ENCODE results near the gene HIGD2A.
A peak's percentile ranks its signal among the peaks of the same experiment; 100 is the strongest.

The HIGD2A gene

DNA sequence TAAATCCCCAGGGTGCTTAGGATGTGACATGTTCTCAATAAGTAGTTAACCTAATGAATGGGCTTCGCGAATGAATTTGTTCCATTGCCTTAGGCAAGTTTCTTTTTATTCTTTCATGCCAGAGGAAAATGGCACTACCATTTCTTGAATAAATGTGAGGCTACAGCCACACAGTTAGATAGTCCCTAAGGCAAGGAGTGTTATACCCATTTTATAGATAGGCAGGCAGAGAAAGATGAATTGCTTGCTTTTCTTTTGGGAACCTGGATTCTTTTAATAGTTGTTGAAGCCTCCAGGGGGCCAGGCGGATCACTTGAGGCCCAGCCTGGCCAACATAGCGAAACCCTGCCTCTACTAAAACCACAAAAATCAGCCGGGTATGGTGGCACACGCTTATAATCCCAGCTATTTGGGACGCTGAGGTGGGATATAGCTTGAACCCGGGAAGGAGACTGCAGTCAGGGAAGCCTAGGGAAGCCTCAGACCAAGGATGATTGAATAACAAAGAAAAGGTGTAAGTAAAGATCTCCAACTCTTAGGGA is 1.1 kb upstream of the HIGD2A start:
- Histone ChIP-seq H3K36me3 (ENCODE audit: insufficient read depth, low read length) (peaks cover 61% of the 10 kb centered on the region), H3K4me2 (ENCODE audit: low read length) (peak overlapping the region; percentile 96), H3K9ac (ENCODE audit: low read depth, low read length) (peak overlapping the region; percentile 96), H3K27me3 (ENCODE audit: control insufficient read depth, insufficient read depth, low read length) (no peaks in the 10 kb centered on the region), H3K4me1 (ENCODE audit: control insufficient read depth, insufficient read depth, low read length) (peaks cover 20% of the 10 kb centered on the region), H3K4me3 (ENCODE audit: low read length) (peak overlapping the region; percentile 93), H3K9me3 (replicated peaks; ENCODE audit: low read length) (no peaks in the 10 kb centered on the region)

DNA sequence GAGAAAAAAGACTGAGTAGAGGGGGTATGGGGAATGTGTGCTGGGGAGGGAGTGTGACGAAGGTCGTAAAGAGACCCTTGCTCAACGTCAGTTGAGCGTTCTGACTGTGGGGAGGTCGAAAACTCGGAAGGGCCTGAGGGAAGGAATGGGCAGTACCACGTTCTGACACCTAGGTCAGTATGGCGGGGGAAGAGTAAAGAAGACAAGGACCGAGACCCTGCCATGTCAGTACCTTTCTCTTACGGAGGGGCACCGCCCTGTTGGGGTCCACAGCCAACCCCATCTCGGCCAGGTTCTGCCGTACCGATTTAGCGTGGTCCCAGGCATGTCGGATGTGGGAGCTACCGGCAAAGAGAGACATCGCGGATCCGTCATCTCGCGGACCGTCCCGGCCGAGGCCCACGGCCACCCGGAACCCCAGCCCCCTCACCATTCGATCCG is 528 bp upstream of the HIGD2A start:
- H3K9ac ChIP-seq (ENCODE audit: low read depth, low read length): peak overlapping the region; percentile 96
- H3K36me3 ChIP-seq (ENCODE audit: insufficient read depth, low read length): peaks cover 62% of the 10 kb centered on the region
- no peaks in the 10 kb centered on the region for H3K9me3 ChIP-seq (replicated peaks; ENCODE audit: low read length)
- H3K4me3 ChIP-seq (ENCODE audit: low read length): peak overlapping the region; percentile 93
- peak overlapping the region; percentile 96 for H3K4me2 ChIP-seq (ENCODE audit: low read length)
- H3K4me1 ChIP-seq (ENCODE audit: control insufficient read depth, insufficient read depth, low read length): peaks cover 20% of the 10 kb centered on the region
- H3K27me3 ChIP-seq (ENCODE audit: control insufficient read depth, insufficient read depth, low read length): no peaks in the 10 kb centered on the region

DNA sequence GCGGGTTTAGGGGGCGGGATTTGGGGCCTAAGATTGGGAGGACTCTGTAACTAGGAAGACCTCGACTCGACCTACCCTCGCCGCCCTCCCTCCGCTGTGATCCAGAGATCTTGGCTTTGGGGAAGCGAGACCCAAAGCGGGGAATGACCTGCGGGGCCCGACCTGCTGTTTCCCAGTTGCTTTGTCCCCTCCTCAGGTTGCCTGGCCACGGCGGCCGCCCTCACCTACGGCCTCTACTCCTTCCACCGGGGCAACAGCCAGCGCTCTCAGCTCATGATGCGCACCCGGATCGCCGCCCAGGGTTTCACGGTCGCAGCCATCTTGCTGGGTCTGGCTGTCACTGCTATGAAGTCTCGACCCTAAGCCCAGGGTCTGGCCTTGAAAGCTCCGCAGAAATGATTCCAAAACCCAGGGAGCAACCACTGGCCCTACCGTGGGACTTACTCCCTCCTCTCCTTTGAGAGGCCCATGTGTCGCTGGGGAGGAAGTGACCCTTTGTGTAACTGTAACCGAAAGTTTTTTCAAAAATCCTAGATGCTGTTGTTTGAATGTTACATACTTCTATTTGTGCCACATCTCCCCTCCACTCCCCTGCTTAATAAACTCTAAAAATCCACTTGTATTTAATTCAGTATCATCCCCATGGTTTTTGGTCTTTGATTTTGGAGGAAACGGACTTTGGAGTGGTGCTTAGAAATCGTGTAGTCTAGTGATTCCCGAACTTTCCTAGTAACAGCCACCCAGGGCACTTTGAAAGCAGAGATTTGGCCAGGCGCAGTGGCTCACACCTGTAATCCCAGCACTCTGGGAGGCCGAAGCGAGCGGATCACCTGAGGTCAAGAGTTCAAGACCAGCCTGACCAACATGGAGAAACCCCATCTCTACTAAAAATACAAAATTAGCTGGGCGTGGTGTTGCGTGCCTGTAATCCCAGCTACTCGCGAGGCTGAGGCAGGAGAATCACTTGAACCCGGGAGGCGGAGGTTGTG is 878 bp downstream of the HIGD2A start:
- Histone ChIP-seq H3K36me3 (ENCODE audit: insufficient read depth, low read length) (peaks cover 58% of the 10 kb centered on the region), H3K9ac (ENCODE audit: low read depth, low read length) (peak overlapping the region; percentile 96), H3K9me3 (replicated peaks; ENCODE audit: low read length) (no peaks in the 10 kb centered on the region), H3K4me2 (ENCODE audit: low read length) (peak overlapping the region; percentile 96), H3K4me3 (ENCODE audit: low read length) (peak overlapping the region; percentile 93), H3K4me1 (ENCODE audit: control insufficient read depth, insufficient read depth, low read length) (peaks cover 20% of the 10 kb centered on the region), H3K27me3 (ENCODE audit: control insufficient read depth, insufficient read depth, low read length) (no peaks in the 10 kb centered on the region)

DNA sequence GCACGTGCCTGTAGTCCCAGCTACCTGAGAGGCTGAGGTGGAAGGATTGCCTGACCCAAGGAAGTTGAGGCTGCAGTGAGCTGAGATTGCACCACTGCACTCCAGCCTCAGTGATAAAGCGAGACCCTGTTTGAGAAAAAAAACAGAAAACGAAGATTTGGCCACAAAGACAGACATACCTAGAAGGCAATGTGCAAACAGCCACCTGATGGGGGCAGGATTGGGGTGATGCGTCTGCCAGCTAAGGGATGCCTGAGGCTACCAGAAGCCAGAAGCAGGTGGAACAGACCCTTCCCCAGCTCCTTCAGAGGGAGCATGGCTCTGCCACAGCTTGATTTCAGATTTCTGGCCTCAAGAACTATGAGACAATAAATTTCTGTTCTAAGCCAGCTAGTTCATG is 2.9 kb downstream of the HIGD2A start:
- H3K4me1 ChIP-seq (ENCODE audit: control insufficient read depth, insufficient read depth, low read length): peaks cover 16% of the 10 kb centered on the region
- H3K36me3 ChIP-seq (ENCODE audit: insufficient read depth, low read length): peaks cover 43% of the 10 kb centered on the region
- H3K9ac ChIP-seq (ENCODE audit: low read depth, low read length): no peak overlapping the region
- no peaks in the 10 kb centered on the region for H3K27me3 ChIP-seq (ENCODE audit: control insufficient read depth, insufficient read depth, low read length)
- H3K4me2 ChIP-seq (ENCODE audit: low read length): no peak overlapping the region
- no peak overlapping the region for H3K4me3 ChIP-seq (ENCODE audit: low read length)
- H3K9me3 ChIP-seq (replicated peaks; ENCODE audit: low read length): no peaks in the 10 kb centered on the region

DNA sequence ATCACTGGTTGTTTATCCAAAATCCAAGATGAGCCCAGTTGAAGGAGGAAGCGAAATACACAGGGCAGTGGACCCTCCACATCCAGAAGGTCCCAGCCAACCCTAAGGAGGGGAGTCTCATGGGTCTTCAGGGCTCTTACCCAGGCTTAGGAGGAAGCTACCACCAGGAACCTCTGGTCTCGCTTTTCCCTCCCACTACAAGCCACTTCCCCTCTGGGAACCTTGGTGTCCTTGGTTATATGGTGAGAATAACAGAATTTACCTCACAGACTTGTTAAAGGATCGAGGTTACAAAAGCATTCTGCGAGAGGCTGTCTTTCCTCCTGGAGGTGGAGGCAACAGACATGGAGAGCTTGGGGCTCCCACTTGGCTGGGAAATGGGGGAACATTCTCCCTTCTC is 3.4 kb downstream of the HIGD2A start:
- Histone ChIP-seq H3K36me3 (ENCODE audit: insufficient read depth, low read length) (peaks cover 44% of the 10 kb centered on the region), H3K4me3 (ENCODE audit: low read length) (no peak overlapping the region), H3K9ac (ENCODE audit: low read depth, low read length) (no peak overlapping the region), H3K9me3 (replicated peaks; ENCODE audit: low read length) (no peaks in the 10 kb centered on the region), H3K27me3 (ENCODE audit: control insufficient read depth, insufficient read depth, low read length) (no peaks in the 10 kb centered on the region), H3K4me1 (ENCODE audit: control insufficient read depth, insufficient read depth, low read length) (peaks cover 11% of the 10 kb centered on the region), H3K4me2 (ENCODE audit: low read length) (no peak overlapping the region)

DNA sequence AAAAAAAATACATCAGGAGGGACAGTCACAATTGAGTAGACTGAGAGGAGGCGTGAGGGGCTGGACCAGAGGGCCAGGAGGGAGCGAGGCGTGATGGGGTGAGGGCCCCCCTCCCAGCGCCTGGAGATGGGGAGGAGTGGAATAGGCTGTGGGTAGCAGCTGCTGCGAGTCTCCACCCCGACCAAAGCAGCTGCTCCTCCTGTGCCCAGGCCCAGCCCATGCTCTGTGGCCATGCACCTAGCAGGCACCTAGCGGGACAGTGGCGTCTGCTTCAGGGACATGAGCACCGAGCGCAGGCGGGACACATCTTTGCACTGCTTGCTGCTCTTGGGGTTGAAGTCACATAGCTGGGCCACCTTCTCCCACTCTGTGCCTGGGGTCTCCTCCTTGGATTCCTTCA is 4.0 kb downstream of the HIGD2A start:
- H3K4me2 ChIP-seq (ENCODE audit: low read length): no peak overlapping the region
- peaks cover 6% of the 10 kb centered on the region for H3K4me1 ChIP-seq (ENCODE audit: control insufficient read depth, insufficient read depth, low read length)
- no peak overlapping the region for H3K4me3 ChIP-seq (ENCODE audit: low read length)
- H3K27me3 ChIP-seq (ENCODE audit: control insufficient read depth, insufficient read depth, low read length): no peaks in the 10 kb centered on the region
- H3K9ac ChIP-seq (ENCODE audit: low read depth, low read length): no peak overlapping the region
- peaks cover 45% of the 10 kb centered on the region for H3K36me3 ChIP-seq (ENCODE audit: insufficient read depth, low read length)
- H3K9me3 ChIP-seq (replicated peaks; ENCODE audit: low read length): no peaks in the 10 kb centered on the region

DNA sequence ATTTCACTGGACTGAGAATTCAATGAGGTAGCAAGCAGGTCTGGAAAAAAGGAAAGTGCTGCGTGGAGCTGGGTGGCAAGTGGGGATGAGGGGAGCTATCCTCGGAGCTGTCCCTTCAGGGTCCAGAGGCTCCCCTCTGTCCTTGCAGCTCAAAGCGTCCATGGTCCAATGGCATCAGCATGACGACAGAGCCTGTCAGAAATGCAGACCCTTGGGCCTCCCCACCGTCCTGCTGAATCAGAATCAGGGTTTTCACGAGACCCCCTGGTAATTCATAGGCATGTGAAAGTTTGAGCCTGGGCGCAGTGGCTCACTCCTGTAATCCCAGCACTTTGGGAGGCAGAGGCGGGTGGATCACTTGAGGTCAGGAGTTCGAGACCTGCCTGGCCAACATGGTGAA is 5.5 kb downstream of the HIGD2A start:
- Histone ChIP-seq H3K4me1 (ENCODE audit: control insufficient read depth, insufficient read depth, low read length) (peaks cover 5% of the 10 kb centered on the region), H3K27me3 (ENCODE audit: control insufficient read depth, insufficient read depth, low read length) (no peaks in the 10 kb centered on the region), H3K4me3 (ENCODE audit: low read length) (no peak overlapping the region), H3K4me2 (ENCODE audit: low read length) (no peak overlapping the region), H3K9ac (ENCODE audit: low read depth, low read length) (no peak overlapping the region), H3K9me3 (replicated peaks; ENCODE audit: low read length) (no peaks in the 10 kb centered on the region), H3K36me3 (ENCODE audit: insufficient read depth, low read length) (peaks cover 46% of the 10 kb centered on the region)

DNA sequence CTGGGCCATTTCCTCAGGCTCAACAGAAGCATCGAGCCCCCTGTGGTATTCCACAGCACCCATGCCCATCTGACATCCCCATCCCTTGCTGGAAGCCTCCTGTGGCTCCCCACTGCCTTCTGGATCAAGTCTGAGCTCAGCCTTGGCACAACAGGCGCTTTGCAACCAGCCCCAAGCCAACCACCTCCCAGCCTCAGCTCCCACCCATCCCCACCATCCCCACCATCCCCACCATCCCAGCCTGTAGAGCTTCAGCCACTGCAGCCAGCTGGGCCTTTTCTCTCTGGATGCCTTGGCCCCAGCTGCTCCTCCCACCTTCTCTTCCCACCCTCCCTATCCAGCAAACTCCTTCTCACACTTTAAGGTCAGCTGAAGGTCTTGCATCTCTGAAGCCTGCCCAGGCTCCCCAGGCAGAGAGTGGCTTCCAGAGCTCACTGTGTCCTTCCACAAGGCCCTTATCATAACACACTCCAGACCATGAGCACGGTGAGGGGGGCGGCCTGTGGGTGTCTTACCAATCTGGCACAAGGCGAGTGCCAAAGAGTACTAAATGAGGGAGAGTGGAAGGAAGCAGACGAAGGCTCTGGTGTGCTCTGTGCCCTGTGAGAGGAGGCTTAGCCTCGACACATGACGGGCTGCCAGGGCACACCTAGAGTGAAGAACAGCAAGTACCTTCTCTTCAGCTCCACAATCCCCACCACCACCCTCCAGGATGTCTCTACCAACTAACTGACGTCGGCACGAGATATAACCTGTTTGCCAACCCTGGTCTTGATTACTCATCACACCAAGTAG is 6.5 kb downstream of the HIGD2A start:
- peaks cover 48% of the 10 kb centered on the region for H3K36me3 ChIP-seq (ENCODE audit: insufficient read depth, low read length)
- H3K9ac ChIP-seq (ENCODE audit: low read depth, low read length): no peak overlapping the region
- no peaks in the 10 kb centered on the region for H3K9me3 ChIP-seq (replicated peaks; ENCODE audit: low read length)
- H3K4me3 ChIP-seq (ENCODE audit: low read length): no peak overlapping the region
- no peaks in the 10 kb centered on the region for H3K4me1 ChIP-seq (ENCODE audit: control insufficient read depth, insufficient read depth, low read length)
- no peak overlapping the region for H3K4me2 ChIP-seq (ENCODE audit: low read length)
- no peaks in the 10 kb centered on the region for H3K27me3 ChIP-seq (ENCODE audit: control insufficient read depth, insufficient read depth, low read length)

DNA sequence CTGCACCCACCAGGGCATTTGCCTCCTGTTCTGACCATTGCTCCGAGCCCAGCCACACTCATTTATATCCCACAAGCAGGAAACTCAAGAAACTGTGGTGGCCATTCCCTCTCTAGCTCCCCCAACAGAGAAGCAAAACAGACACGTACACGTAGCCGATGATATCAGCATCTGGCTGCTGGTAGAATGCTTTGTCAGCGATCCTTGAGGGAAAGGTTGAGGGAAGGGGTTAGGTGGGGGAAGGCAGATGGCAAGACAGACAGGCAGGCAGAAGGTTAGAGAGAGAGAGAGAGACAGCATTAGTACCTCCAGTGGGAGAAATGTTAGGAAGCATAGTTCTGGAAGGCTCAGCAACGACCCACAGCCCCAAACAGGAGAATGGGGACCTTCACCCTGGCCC is 7.8 kb downstream of the HIGD2A start:
- peaks cover 40% of the 10 kb centered on the region for H3K36me3 ChIP-seq (ENCODE audit: insufficient read depth, low read length)
- H3K9me3 ChIP-seq (replicated peaks; ENCODE audit: low read length): no peaks in the 10 kb centered on the region
- no peak overlapping the region for H3K9ac ChIP-seq (ENCODE audit: low read depth, low read length)
- no peak overlapping the region for H3K4me2 ChIP-seq (ENCODE audit: low read length)
- no peaks in the 10 kb centered on the region for H3K27me3 ChIP-seq (ENCODE audit: control insufficient read depth, insufficient read depth, low read length)
- H3K4me1 ChIP-seq (ENCODE audit: control insufficient read depth, insufficient read depth, low read length): peaks cover 4% of the 10 kb centered on the region
- no peak overlapping the region for H3K4me3 ChIP-seq (ENCODE audit: low read length)

DNA sequence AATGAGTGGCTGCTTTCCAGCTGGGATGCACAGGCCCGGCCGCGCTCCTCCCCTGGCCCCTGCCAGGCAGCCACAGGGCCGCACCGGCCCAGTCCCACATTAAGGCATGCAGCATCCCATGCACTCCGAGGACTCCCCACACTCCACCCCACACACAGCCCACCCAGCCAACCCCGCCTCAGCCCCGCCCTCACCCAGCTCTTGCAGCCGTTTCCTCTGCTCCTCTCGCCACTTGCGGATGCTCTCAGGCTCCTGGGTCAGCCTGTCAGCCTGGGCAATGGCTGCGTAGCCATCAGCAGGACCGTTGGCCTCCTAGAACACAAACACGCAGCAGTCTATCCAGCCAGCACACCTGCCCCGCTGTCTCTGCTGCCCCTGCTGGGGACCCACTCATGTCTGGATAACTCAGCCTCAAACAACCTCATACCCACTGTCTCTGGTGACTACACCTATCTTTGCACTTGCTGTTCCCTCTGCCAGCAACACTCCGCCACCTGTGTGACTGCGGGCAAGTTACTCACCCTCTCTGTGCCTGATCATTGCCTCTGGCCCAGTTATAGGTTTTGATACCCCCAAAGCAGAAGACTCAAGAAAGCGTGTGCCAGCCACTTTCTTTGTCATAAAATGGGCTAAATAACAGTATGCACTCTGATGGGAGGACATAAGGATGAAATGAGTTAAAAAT is 9.3 kb downstream of the HIGD2A start:
- Histone ChIP-seq H3K4me1 (ENCODE audit: control insufficient read depth, insufficient read depth, low read length) (peaks cover 4% of the 10 kb centered on the region), H3K36me3 (ENCODE audit: insufficient read depth, low read length) (peaks cover 24% of the 10 kb centered on the region), H3K4me3 (ENCODE audit: low read length) (no peak overlapping the region), H3K4me2 (ENCODE audit: low read length) (no peak overlapping the region), H3K9ac (ENCODE audit: low read depth, low read length) (no peak overlapping the region), H3K9me3 (replicated peaks; ENCODE audit: low read length) (no peaks in the 10 kb centered on the region), H3K27me3 (ENCODE audit: control insufficient read depth, insufficient read depth, low read length) (no peaks in the 10 kb centered on the region)
